Smooth muscle cell (in vitro differentiated cells): ENCODE measurements around the gene CABP7. TPM values are rescaled to one million over a fixed set of nuclear protein-coding genes. Genes with fewer than 3 reads are reported as not detected.
A peak's percentile ranks its signal among the peaks of the same experiment; 100 is the strongest.

Experiments used
- DNase-seq: peaks from one replicate; lab custom pipeline; 2025; ENCODE audit not compliant: unreplicated experiment; lab: John Stamatoyannopoulos, UW
- H2AFZ ChIP-seq: fragments of 200-600 bp; sonication (generic); 2 replicates; pipeline ENCODE4 v1.6.0; 2016; ENCODE audit warnings: antibody characterized with exemption, low read depth, mild to moderate bottlenecking
- H3F3A ChIP-seq: fragments of 200-600 bp; sonication (generic); 2 replicates; pipeline ENCODE4 v1.6.0; 2017; ENCODE audit warnings: antibody characterized with exemption, low read depth
- H3K27ac ChIP-seq: fragments of 200-600 bp; sonication (generic); 2 replicates; pipeline ENCODE4 v1.5.1; 2016; ENCODE audit warnings: low read depth, mild to moderate bottlenecking
- H3K27me3 ChIP-seq: fragments of 200-600 bp; sonication (generic); 2 replicates; pipeline ENCODE4 v1.6.1; 2016; ENCODE audit warnings: low read depth, mild to moderate bottlenecking
- H3K36me3 ChIP-seq: fragments of 200-600 bp; sonication (generic); 2 replicates; pipeline ENCODE4 v1.5.1; 2016; ENCODE audit warnings: low read depth
- H3K4me1 ChIP-seq: fragments of 200-600 bp; sonication (generic); 2 replicates; pipeline ENCODE4 v1.5.1; 2016; ENCODE audit warnings: low read depth
- H3K4me2 ChIP-seq: fragments of 200-600 bp; sonication (generic); 2 replicates; pipeline ENCODE4 v1.6.0; 2016; ENCODE audit warnings: mild to moderate bottlenecking
- H3K4me3 ChIP-seq: fragments of 200-600 bp; sonication (generic); 2 replicates; pipeline ENCODE4 v1.5.1; 2016; ENCODE audit warnings: mild to moderate bottlenecking
- H3K79me2 ChIP-seq: fragments of 200-600 bp; sonication (generic); 2 replicates; pipeline ENCODE4 v1.6.0; 2016; ENCODE audit warnings: low read depth, mild to moderate bottlenecking
- H3K9ac ChIP-seq: fragments of 200-600 bp; sonication (generic); 2 replicates; pipeline ENCODE4 v1.6.0; 2016; ENCODE audit warnings: low read depth
- H3K9me3 ChIP-seq: fragments of 200-600 bp; sonication (generic); replicated peaks from 2 replicates; pipeline ENCODE4 v1.5.1; 2016; ENCODE audit warnings: low read depth
- H4K20me1 ChIP-seq: fragments of 200-600 bp; sonication (generic); 2 replicates; pipeline ENCODE4 v1.6.0; 2016; ENCODE audit warnings: low read depth
- CTCF ChIP-seq: fragments of 200-600 bp; sonication (generic); IDR thresholded peaks from 2 replicates; pipeline ENCODE4 v1.5.1; 2017; ENCODE audit warnings: borderline replicate concordance, mild to moderate bottlenecking, antibody characterized with exemption; ENCODE audit not compliant: insufficient read depth, poor library complexity, severe bottlenecking
- WGBS: methylation state at CpG from one replicate; pipeline ENCODE4 v1.1.7; 2016; ENCODE audit warnings: low lambda C conversion rate; 5-methylcytosine and 5-hydroxymethylcytosine counted together
- polyA plus RNA-seq: library from polyadenylated mRNA; unstranded; fragments of >200 nt; fragmentation: Nextera tagmentation; extraction: Ambion mirVana; gene quantifications from 2 replicates; pipeline ENCODE4 v1.2.1, GENCODE V29; 2016
- total RNA-seq: library from RNA; depleted of rRNA; stranded (reverse); fragments of >200 nt; gene quantifications from 2 replicates; pipeline ENCODE4 v1.2.3, GENCODE V29; 2014

The CABP7 gene
- total and polyA plus RNA-seq, 2 experiments from 2014 or later: not detected

GRCh38 chr22:29758959-29759358 lies 39.2 kb downstream of the CABP7 start:
- Histone ChIP-seq H3K9me3 (no peaks in the 10 kb centered on the region), H3K4me3 (no peak overlapping the region), H3K9ac (no peak overlapping the region), H2AFZ (no peak overlapping the region), H4K20me1 (peaks cover 16% of the 10 kb centered on the region), H3K27ac (no peak overlapping the region), H3K27me3 (no peaks in the 10 kb centered on the region), H3F3A (no peaks in the 10 kb centered on the region), H3K4me1 (no peaks in the 10 kb centered on the region), H3K79me2 (no peaks in the 10 kb centered on the region), H3K4me2 (no peak overlapping the region), H3K36me3 (no peaks in the 10 kb centered on the region)
- 88% methylated on average over 5 of the region's 5 CpGs for WGBS
- no peak for DNase-seq
- TF ChIP-seq CTCF: no peak

- Histone ChIP-seq H3F3A (no peaks in the 10 kb centered on the region), H2AFZ (no peak overlapping the region), H3K36me3 (no peaks in the 10 kb centered on the region), H3K79me2 (peaks cover 10% of the 10 kb centered on the region), H3K27ac (no peak overlapping the region), H3K27me3 (no peaks in the 10 kb centered on the region), H3K9me3 (no peaks in the 10 kb centered on the region), H3K4me2 (no peak overlapping the region), H3K4me3 (no peak overlapping the region), H3K4me1 (no peaks in the 10 kb centered on the region), H4K20me1 (peaks cover 10% of the 10 kb centered on the region), H3K9ac (no peak overlapping the region)
- no peak for DNase-seq
- TF ChIP-seq CTCF: no peak
- 85% methylated on average over 15 of the region's 15 CpGs for WGBS
Measured at GRCh38 chr22:29762263-29762662, 42.5 kb downstream of the CABP7 start.

GRCh38 chr22:29765905-29766631 lies 46.3 kb downstream of the CABP7 start:
- peaks cover 34% of the 10 kb centered on the region for H3K79me2 ChIP-seq
- TF ChIP-seq CTCF: no peak
- H3K4me3 ChIP-seq: peak overlapping the region; percentile 95
- 57% methylated on average over 15 of the region's 15 CpGs for WGBS
- H3K36me3 ChIP-seq: peaks cover 5% of the 10 kb centered on the region
- H3F3A ChIP-seq: peaks cover 3% of the 10 kb centered on the region
- no peaks in the 10 kb centered on the region for H3K27me3 ChIP-seq
- no peaks in the 10 kb centered on the region for H4K20me1 ChIP-seq
- no peaks in the 10 kb centered on the region for H3K9me3 ChIP-seq
- no peak for DNase-seq
- peak overlapping the region; percentile 92 for H2AFZ ChIP-seq
- H3K9ac ChIP-seq: peak overlapping the region; percentile 94
- H3K27ac ChIP-seq: peak overlapping the region; percentile 81
- peak overlapping the region; percentile 100 for H3K4me2 ChIP-seq
- peaks cover 9% of the 10 kb centered on the region for H3K4me1 ChIP-seq

- H3K36me3 ChIP-seq: peaks cover 5% of the 10 kb centered on the region
- TF ChIP-seq CTCF: no peak
- H3K79me2 ChIP-seq: peaks cover 34% of the 10 kb centered on the region
- 1% methylated on average over 32 of the region's 32 CpGs for WGBS
- DNase-seq: peak; percentile 60
- H2AFZ ChIP-seq: peak within 1 kb of the TSS; percentile 92
- H3K9ac ChIP-seq: peak within 1 kb of the TSS; percentile 94
- H4K20me1 ChIP-seq: no peaks in the 10 kb centered on the region
- H3K9me3 ChIP-seq: no peaks in the 10 kb centered on the region
- H3K4me1 ChIP-seq: peaks cover 9% of the 10 kb centered on the region
- H3K4me2 ChIP-seq: peak within 1 kb of the TSS; percentile 100
- H3F3A ChIP-seq: peaks cover 3% of the 10 kb centered on the region
- H3K4me3 ChIP-seq: peak within 1 kb of the TSS; percentile 95
- H3K27ac ChIP-seq: peak within 1 kb of the TSS; percentile 81
- H3K27me3 ChIP-seq: no peaks in the 10 kb centered on the region
Measured at GRCh38 chr22:29766632-29767170, 46.9 kb downstream of the CABP7 start, which contains the start of gene ZMAT5. ZMAT5 (minus strand) TSS chr22:29767007; CDS start chr22:29748544, 18,463 bp downstream.
